SK-N-MC (cell line): Measurements from ENCODE around the gene LRRC27.

Source experiments
- EZH2 ChIP-seq: fragments of 200-600 bp; sonication (generic); IDR thresholded peaks from one replicate; pipeline ENCODE4 v1.6.1; 2017; ENCODE audit warnings: antibody characterized with exemption
- POLR2AphosphoS5 ChIP-seq: IDR thresholded peaks from 2 replicates; pipeline ENCODE4 v1.6.1; 2012; ENCODE audit warnings: mild to moderate bottlenecking, low read depth, low read length, borderline replicate concordance

DNA sequence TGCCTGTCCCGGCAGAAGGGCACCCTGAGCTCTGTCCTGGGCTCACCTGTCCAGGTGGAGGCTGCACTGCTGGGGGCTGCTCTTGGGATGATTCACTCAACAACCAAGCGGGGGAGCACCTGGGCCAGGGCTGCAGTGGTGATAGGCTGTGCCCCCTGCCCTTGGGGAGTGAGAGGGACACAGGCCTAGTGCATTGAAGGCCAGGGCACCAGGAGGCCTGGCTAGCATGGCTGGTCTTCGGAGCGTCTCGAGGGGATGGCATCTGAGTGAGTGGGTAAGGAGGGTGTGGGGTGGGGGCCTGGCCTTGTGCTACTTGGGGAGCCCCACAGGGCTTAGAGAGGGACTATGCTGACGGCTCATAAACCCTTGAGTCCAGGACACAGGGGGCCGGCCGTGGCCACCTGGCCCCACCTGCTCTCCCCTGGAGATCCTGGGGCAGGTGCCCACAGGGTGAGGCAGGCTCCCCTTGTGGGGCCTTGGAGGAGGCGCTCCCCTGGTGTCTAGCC lies 68.1 kb downstream of the LRRC27 start:
- TF ChIP-seq POLR2AphosphoS5 (no peak), EZH2 (no peak)
